Mucosa of rectum (tissue), 2 donors: ENCODE results near the gene MPDZ.

Source experiments
- H3K27ac ChIP-seq, 2 donors: one replicate each; pipeline ENCODE4 v1.7.0; 2013; ENCODE audit warnings: inconsistent platforms in 2 of 2, low read depth in 2 of 2, low read length in 2 of 2
- H3K27me3 ChIP-seq, 2 donors: one replicate each; pipeline ENCODE4 v1.7.0; 2013; ENCODE audit warnings: low read length in 2 of 2; ENCODE audit not compliant: control insufficient read depth in 2 of 2, insufficient read depth in 2 of 2
- H3K36me3 ChIP-seq, 2 donors: one replicate each; pipeline ENCODE4 v1.7.0; 2013; ENCODE audit warnings: low read length in 2 of 2; ENCODE audit not compliant: control insufficient read depth in 2 of 2, insufficient read depth in 2 of 2
- H3K4me1 ChIP-seq, 2 donors: one replicate each; pipeline ENCODE4 v1.7.0; 2013; ENCODE audit warnings: low read length in 2 of 2, mild to moderate bottlenecking in 1 of 2; ENCODE audit not compliant: control insufficient read depth in 2 of 2, insufficient read depth in 2 of 2
- H3K4me3 ChIP-seq, 2 donors: one replicate each; pipeline ENCODE4 v1.7.0; 2013; ENCODE audit warnings: low read length in 2 of 2
- H3K9ac ChIP-seq, 2 donors: one replicate each; pipeline ENCODE4 v1.7.0; 2013; ENCODE audit warnings: low read length in 2 of 2, low read depth in 1 of 2, mild to moderate bottlenecking in 1 of 2
- H3K9me3 ChIP-seq, 2 donors: one replicate each; pipeline ENCODE4 v1.7.0; 2013; ENCODE audit warnings: low read length in 2 of 2; ENCODE audit not compliant: control insufficient read depth in 2 of 2
- donor health status: healthy.
- donor health status: Normal muscosa, but diverticular disease.

The MPDZ gene

GRCh38 chr9:13165236-13165945 lies 114.1 kb downstream of the MPDZ start:
- H3K9ac ChIP-seq = no peak overlapping the region
- H3K27me3 ChIP-seq = no peaks in the 10 kb centered on the region
- H3K36me3 ChIP-seq = no peaks in the 10 kb centered on the region

GRCh38 chr9:13163946-13164345 lies 115.5 kb downstream of the MPDZ start:
- Histone ChIP-seq H3K27ac (no peak overlapping the region), H3K9me3 (no peaks in the 10 kb centered on the region), H3K4me1 (no peaks in the 10 kb centered on the region), H3K36me3 (no peaks in the 10 kb centered on the region), H3K9ac (no peak overlapping the region), H3K4me3 (no peak overlapping the region), H3K27me3 (no peaks in the 10 kb centered on the region)

More at GRCh38 chr9:13165236-13165945, 114.1 kb downstream of the MPDZ start:
- no peak overlapping the region for H3K27ac ChIP-seq
- no peak overlapping the region for H3K4me3 ChIP-seq
- no peaks in the 10 kb centered on the region for H3K9me3 ChIP-seq
- no peaks in the 10 kb centered on the region for H3K4me1 ChIP-seq

DNA sequence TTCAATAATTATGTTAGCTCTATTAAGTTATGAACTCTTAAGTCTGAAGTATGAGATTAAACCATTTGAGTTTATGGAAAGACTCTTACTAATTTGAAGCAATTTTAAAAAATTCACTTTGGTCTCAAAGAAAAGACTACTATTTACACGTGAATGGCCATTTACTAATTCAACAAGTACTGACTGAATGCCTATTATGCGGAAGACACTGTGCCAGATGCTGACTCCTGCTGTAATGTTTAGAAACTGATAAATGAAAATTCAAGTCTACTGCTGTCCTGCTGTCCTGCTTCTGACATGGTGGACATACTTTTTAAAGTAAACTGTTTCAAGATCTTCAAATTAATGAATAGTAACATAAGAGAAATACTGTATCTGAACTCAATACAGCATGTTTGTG lies 116.2 kb downstream of the MPDZ start:
- Histone ChIP-seq H3K27ac (no peak overlapping the region), H3K36me3 (no peaks in the 10 kb centered on the region), H3K4me3 (no peak overlapping the region), H3K4me1 (no peaks in the 10 kb centered on the region), H3K27me3 (no peaks in the 10 kb centered on the region), H3K9me3 (no peaks in the 10 kb centered on the region), H3K9ac (no peak overlapping the region)

DNA sequence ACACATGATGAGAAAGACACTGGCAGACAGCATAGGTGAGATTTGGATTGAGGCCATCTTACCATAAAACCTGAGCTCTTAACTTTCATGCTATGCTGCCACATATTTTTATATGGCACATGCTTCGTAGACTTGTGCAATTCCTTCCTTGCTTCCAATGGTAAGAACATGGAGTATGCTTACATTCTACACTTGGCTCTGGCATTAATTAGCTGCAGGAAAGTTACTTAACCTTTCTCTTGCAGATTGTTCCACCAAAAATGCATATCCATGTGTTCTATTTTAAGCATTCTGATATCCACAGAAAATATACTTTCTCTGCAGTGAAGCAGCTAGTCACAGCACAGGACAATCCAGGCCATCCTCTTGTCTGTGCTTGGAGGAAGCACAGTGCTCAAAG lies 119.4 kb downstream of the MPDZ start:
- no peak overlapping the region for H3K9ac ChIP-seq
- H3K4me3 ChIP-seq = no peak overlapping the region
- H3K9me3 ChIP-seq = no peaks in the 10 kb centered on the region

GRCh38 chr9:13158986-13159385 lies 120.5 kb downstream of the MPDZ start:
- Histone ChIP-seq H3K9me3 (no peaks in the 10 kb centered on the region), H3K4me1 (no peaks in the 10 kb centered on the region), H3K27me3 (no peaks in the 10 kb centered on the region), H3K27ac (no peak overlapping the region), H3K9ac (no peak overlapping the region), H3K36me3 (no peaks in the 10 kb centered on the region), H3K4me3 (no peak overlapping the region)

More for the DNA sequence above, 119.4 kb downstream of the MPDZ start:
- Histone ChIP-seq H3K36me3 (no peaks in the 10 kb centered on the region), H3K4me1 (no peaks in the 10 kb centered on the region), H3K27ac (no peak overlapping the region), H3K27me3 (no peaks in the 10 kb centered on the region)

DNA sequence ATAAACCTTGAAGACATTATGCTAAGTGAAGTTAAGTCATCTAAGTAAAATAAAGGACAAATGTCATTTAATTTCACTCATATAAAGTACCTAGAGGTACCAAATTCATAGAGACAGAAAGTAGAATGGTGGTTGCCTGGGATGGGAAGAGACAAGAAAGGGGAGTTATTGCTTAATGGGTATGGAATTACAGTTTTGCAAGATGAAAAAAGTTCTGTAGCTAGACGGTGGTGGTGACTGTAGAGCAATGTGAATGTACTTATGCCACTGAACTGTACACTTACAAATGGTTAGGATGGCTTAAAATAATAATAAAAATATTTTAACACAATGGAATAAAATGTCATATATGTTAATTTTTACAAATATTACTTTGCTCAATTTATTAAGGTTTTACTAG lies 128.0 kb downstream of the MPDZ start:
- Histone ChIP-seq H3K27me3 (no peaks in the 10 kb centered on the region), H3K27ac (no peak overlapping the region), H3K4me1 (no peaks in the 10 kb centered on the region), H3K9me3 (no peaks in the 10 kb centered on the region), H3K4me3 (no peak overlapping the region), H3K9ac (no peak overlapping the region), H3K36me3 (no peaks in the 10 kb centered on the region)

- no peaks in the 10 kb centered on the region for H3K9me3 ChIP-seq
- no peak overlapping the region for H3K4me3 ChIP-seq
- H3K36me3 ChIP-seq = no peaks in the 10 kb centered on the region
- H3K27me3 ChIP-seq = no peaks in the 10 kb centered on the region
- no peak overlapping the region for H3K9ac ChIP-seq
- H3K27ac ChIP-seq = no peak overlapping the region
- no peaks in the 10 kb centered on the region for H3K4me1 ChIP-seq
These were observed 130.0 kb downstream of the MPDZ start for GRCh38 chr9:13149454-13149853.

DNA sequence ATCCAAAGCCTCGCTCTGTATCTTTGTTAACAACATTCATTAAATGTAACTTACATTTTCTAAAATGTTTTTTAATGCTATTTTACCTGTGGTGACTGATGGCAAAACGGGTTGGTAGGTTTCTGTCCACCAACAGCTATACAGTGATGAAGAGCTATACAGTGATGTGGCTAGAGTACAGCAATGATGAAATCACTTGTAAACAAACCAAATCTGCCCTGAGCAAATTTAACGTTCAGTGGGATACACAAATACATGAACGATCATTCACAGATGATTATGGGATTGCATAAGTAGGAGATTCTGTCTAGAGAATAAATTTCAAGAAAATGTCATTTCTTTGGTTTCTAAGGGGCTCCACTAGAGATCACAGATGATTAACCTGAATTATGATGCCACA lies 132.7 kb downstream of the MPDZ start:
- no peak overlapping the region for H3K27ac ChIP-seq
- no peak overlapping the region for H3K9ac ChIP-seq
- H3K27me3 ChIP-seq = no peaks in the 10 kb centered on the region
- H3K4me3 ChIP-seq = no peak overlapping the region
- H3K9me3 ChIP-seq = no peaks in the 10 kb centered on the region
- H3K36me3 ChIP-seq = no peaks in the 10 kb centered on the region
- no peaks in the 10 kb centered on the region for H3K4me1 ChIP-seq

- Histone ChIP-seq H3K4me1 (no peaks in the 10 kb centered on the region), H3K27me3 (no peaks in the 10 kb centered on the region), H3K27ac (no peak overlapping the region), H3K36me3 (no peaks in the 10 kb centered on the region), H3K9me3 (no peaks in the 10 kb centered on the region), H3K4me3 (no peak overlapping the region), H3K9ac (no peak overlapping the region)
These were observed 134.2 kb downstream of the MPDZ start for GRCh38 chr9:13145340-13145739.

- H3K36me3 ChIP-seq = no peaks in the 10 kb centered on the region
- H3K9me3 ChIP-seq = no peaks in the 10 kb centered on the region
- H3K27me3 ChIP-seq = no peaks in the 10 kb centered on the region
- no peaks in the 10 kb centered on the region for H3K4me1 ChIP-seq
- H3K9ac ChIP-seq = no peak overlapping the region
- no peak overlapping the region for H3K4me3 ChIP-seq
- no peak overlapping the region for H3K27ac ChIP-seq
These were observed 135.2 kb downstream of the MPDZ start for GRCh38 chr9:13144166-13144775.
